ENCODE measurements around the gene ADAMTS17.

The ADAMTS17 gene

DNA sequence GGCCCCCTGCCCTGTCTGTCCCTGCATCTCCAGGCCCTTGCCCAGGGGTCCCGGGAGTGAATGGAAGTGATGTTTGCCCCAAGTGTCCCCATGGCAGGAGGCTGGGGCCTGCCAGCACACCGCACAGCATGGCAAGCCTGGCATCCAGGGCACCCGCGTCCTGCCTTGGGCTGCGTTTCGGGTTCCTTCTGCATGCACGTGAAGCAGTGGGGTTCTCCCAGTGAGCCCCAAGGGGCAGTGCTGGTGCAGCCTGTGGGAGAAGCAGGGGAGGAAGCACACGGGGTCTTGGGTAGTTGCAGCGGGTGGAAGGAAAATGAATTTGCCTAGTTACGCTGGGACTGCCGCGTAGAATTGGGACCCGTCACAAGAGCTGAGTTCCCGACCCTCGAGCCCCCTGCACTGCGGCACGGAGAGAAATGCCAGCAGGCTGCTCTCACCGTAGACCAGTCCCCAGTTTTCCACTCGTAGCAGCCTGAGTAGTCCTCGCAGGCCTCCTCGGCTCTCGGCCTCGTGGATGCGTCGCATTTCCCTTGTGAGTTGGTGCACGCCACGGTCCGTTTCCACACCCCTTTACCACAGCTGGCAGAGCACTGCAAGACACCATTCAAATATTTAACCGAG is 349.1 kb downstream of the ADAMTS17 start:
- no peak overlapping the region for H3K4me3 ChIP-seq (ENCODE audit: low read depth, low read length)
- TF ChIP-seq, protein P1, sequence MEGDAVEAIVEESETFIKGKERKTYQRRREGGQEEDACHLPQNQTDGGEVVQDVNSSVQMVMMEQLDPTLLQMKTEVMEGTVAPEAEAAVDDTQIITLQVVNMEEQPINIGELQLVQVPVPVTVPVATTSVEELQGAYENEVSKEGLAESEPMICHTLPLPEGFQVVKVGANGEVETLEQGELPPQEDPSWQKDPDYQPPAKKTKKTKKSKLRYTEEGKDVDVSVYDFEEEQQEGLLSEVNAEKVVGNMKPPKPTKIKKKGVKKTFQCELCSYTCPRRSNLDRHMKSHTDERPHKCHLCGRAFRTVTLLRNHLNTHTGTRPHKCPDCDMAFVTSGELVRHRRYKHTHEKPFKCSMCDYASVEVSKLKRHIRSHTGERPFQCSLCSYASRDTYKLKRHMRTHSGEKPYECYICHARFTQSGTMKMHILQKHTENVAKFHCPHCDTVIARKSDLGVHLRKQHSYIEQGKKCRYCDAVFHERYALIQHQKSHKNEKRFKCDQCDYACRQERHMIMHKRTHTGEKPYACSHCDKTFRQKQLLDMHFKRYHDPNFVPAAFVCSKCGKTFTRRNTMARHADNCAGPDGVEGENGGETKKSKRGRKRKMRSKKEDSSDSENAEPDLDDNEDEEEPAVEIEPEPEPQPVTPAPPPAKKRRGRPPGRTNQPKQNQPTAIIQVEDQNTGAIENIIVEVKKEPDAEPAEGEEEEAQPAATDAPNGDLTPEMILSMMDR (IDR thresholded peaks at IDR 0.05; ENCODE audit: control insufficient read depth, extremely low read depth, insufficient read depth) = no peak
- no peak for DNase-seq (ENCODE audit: low read depth)

DNA sequence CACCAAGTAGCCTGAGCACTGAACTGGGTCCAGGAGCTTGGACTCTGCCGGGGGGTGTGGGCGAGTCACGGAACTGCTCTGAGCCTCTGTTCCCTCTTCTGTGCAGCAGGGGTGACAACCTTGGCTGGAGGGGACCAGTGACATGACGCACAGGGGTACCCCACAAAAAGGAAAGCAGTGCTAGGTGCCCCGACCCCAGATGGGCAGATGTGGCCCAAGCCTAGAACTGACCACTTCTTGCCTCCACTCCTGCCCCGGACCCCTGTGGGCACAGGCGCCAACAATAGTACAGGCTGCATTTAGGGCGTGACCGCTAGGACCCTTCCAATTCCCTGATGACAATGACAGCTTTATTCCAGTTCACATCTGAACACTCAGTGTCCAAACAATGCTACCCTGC is 352.7 kb downstream of the ADAMTS17 start:
- DNase-seq (ENCODE audit: low read depth) = no peak
- no peak overlapping the region for H3K4me3 ChIP-seq (ENCODE audit: low read depth, low read length)
- TF ChIP-seq, protein P1 (IDR thresholded peaks at IDR 0.05; ENCODE audit: control insufficient read depth, extremely low read depth, insufficient read depth) = no peak

DNA sequence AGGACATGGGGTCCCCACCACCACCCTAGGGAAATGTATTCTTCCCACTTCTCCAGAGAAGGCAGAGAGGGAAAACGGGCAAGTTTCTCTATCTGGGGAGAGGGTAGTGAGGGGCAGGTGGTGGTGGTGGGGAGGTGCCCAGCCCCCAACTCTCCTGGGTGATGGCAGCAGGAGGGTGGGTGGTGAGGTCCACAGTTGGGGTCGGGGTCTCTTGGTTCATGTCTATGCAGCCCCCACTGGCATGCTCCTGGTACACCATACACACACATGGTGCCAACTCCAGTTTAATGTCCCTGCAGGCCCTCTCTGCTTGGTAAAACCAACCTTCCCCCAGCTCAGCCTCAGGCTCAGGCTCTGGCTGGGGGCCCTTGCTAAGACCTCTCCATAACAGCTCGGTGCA is 354.1 kb downstream of the ADAMTS17 start:
- DNase-seq (ENCODE audit: low read depth) = no peak
- no peak overlapping the region for H3K4me3 ChIP-seq (ENCODE audit: low read depth, low read length)
- TF ChIP-seq, protein P1 (IDR thresholded peaks at IDR 0.05; ENCODE audit: control insufficient read depth, extremely low read depth, insufficient read depth) = no peak

DNA sequence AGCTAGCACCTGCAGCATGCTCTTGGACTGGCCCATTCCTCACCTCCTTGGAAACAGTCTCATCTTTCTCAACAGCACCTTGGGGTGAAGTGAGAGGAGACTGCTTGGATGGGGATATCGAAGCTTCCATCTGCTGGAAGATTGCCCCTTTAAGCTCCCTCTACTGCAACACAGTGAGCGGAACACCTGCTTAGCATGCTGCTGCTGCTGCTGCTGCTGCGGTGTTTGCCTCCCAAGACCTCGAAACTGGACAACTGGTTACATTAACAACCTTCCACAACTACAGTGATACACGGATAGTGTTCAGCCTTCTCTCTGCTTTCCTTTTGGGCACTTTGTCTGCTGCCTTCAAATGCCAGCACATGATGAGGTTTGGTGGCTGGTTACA is 354.7 kb downstream of the ADAMTS17 start:
- no peak overlapping the region for H3K4me3 ChIP-seq (ENCODE audit: low read depth, low read length)
- TF ChIP-seq, protein P1 (IDR thresholded peaks at IDR 0.05; ENCODE audit: control insufficient read depth, extremely low read depth, insufficient read depth) = no peak
- no peak for DNase-seq (ENCODE audit: low read depth)

DNA sequence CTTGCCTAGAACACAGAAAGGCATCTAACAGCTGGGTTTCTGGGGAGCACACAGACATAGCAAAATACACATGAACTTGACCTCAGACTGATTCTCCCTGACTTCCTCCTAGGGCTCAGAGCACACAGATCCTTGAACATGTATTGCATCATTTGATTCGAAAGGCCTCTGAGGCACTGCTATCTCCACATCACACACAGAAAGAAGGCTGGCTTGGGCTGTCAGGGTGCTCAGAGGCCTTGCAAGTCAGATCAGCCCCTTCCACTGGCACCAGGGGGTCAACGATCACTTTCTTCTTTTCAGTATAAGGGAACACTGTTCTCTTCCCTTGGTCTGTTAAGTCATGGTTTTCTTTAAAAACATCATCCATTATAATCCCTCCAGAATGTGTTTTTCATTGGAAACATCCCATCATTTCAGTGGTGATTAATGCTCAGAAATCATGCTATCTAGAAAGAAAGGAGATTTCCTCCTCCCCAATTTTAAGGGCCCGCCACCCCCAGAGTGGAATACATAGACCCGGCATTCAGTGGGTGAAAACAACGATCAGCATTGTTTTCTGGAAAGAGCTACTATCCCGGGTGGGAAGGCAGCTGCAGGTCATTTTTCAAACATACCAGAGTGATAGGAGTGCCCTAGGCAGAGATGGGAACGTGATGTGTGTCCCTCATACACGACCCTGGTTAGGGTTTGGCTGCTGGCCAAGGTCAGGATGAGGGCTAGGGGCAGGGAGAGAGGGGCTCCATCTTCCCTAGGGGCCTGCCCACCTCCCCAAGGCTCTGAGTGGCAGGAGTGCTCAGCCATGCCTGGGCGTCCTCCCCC is 355.3 kb downstream of the ADAMTS17 start:
- no peak overlapping the region for H3K4me3 ChIP-seq (ENCODE audit: low read depth, low read length)
- TF ChIP-seq, protein P1 (IDR thresholded peaks at IDR 0.05; ENCODE audit: control insufficient read depth, extremely low read depth, insufficient read depth) = no peak
- DNase-seq (ENCODE audit: low read depth) = no peak

DNA sequence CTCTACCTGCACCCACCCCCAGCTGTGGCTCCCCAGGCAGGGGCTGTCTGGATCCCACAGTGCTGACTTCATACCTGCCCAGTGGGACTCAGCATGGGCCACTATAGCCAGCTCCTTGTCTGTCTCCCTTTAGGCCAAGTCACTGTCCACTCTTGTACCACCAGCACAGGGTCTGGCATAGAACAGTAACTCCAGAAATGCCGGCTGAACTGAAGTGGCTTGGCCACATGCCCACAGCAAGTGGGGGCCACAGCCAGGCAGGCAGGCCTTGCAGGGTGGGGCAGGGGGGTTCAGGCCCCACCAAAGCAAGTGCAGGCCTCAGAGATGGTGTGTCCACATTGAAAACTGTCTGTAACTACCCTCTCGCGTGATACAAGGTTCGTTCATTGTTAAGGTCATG is 355.9 kb downstream of the ADAMTS17 start:
- no peak for DNase-seq (ENCODE audit: low read depth)
- H3K4me3 ChIP-seq (ENCODE audit: low read depth, low read length) = no peak overlapping the region
- TF ChIP-seq, protein P1 (IDR thresholded peaks at IDR 0.05; ENCODE audit: control insufficient read depth, extremely low read depth, insufficient read depth) = no peak
